ENCODE measurements around the gene PHACTR1. TPM values are rescaled to one million over a fixed set of nuclear protein-coding genes. Genes with fewer than 3 reads are reported as not detected.

PHACTR1 gene
- total RNA-seq, 1 donor from 2014 or later, result 0.26 TPM

- Mint-ChIP-seq H3K27ac (no peak overlapping the region), H3K4me1 (peaks cover 35% of the 10 kb centered on the region), H3K9me3 (no peaks in the 10 kb centered on the region), H3K27me3 (no peaks in the 10 kb centered on the region), H3K4me3 (no peak overlapping the region), H3K36me3 (ENCODE audit: low read depth) (no peaks in the 10 kb centered on the region)
- no peak for DNase-seq
- intact Hi-C loops (cut with micrococcal nuclease), result loop anchor here (2.0 to 10.0 kb wide), 2 partner anchors 137 to 733 kb away; no protein-coding TSS in a partner anchor
Observed at GRCh38 chr6:13331516-13332348, 615.2 kb downstream of the PHACTR1 start.

- H3K4me1 Mint-ChIP-seq, result peaks cover 32% of the 10 kb centered on the region
- no peak for DNase-seq
- intact Hi-C loops (cut with micrococcal nuclease), result loop anchor here (10.0 kb wide), 1 partner anchor 732 kb away; no protein-coding TSS in a partner anchor
- no peaks in the 10 kb centered on the region for H3K27me3 Mint-ChIP-seq
- H3K36me3 Mint-ChIP-seq (ENCODE audit: low read depth), result no peaks in the 10 kb centered on the region
- no peaks in the 10 kb centered on the region for H3K9me3 Mint-ChIP-seq
- H3K4me3 Mint-ChIP-seq, result no peak overlapping the region
- H3K27ac Mint-ChIP-seq, result no peak overlapping the region
Observed at GRCh38 chr6:13332349-13332706, 615.8 kb downstream of the PHACTR1 start.

- Mint-ChIP-seq H3K27ac (no peak overlapping the region), H3K4me1 (peaks cover 29% of the 10 kb centered on the region), H3K36me3 (ENCODE audit: low read depth) (no peaks in the 10 kb centered on the region), H3K4me3 (no peak overlapping the region), H3K9me3 (no peaks in the 10 kb centered on the region), H3K27me3 (no peaks in the 10 kb centered on the region)
- intact Hi-C loops (cut with micrococcal nuclease), result loop anchor here (5.0 to 10.0 kb wide), 2 partner anchors 47 to 730 kb away; no protein-coding TSS in a partner anchor
- DNase-seq, result no peak
Observed at GRCh38 chr6:13334953-13335352, 618.4 kb downstream of the PHACTR1 start.

- H3K27me3 Mint-ChIP-seq, result no peaks in the 10 kb centered on the region
- intact Hi-C loops (cut with micrococcal nuclease), result loop anchor here (1.0 to 10.0 kb wide), 5 partner anchors 18 to 728 kb away; no protein-coding TSS in a partner anchor
- no peaks in the 10 kb centered on the region for H3K9me3 Mint-ChIP-seq
- H3K4me3 Mint-ChIP-seq, result no peak overlapping the region
- peaks cover 34% of the 10 kb centered on the region for H3K4me1 Mint-ChIP-seq
- H3K27ac Mint-ChIP-seq, result no peak overlapping the region
- DNase-seq, result peak; percentile 93
- H3K36me3 Mint-ChIP-seq (ENCODE audit: low read depth), result no peaks in the 10 kb centered on the region
Observed at GRCh38 chr6:13336553-13336952, 620.0 kb downstream of the PHACTR1 start.

- Mint-ChIP-seq H3K36me3 (ENCODE audit: low read depth) (no peaks in the 10 kb centered on the region), H3K9me3 (peaks cover 8% of the 10 kb centered on the region), H3K27ac (no peak overlapping the region), H3K4me1 (peaks cover 31% of the 10 kb centered on the region), H3K27me3 (no peaks in the 10 kb centered on the region), H3K4me3 (no peak overlapping the region)
- intact Hi-C loops (cut with micrococcal nuclease), result loop anchor here (5.0 to 10.0 kb wide), 2 partner anchors 44 to 727 kb away; no protein-coding TSS in a partner anchor
- no peak for DNase-seq
Observed at GRCh38 chr6:13338038-13338437, 621.5 kb downstream of the PHACTR1 start.
